Gastroesophageal sphincter (tissue), 3 donors: ENCODE data around the gene TSHZ3.

Source experiments
- CTCF ChIP-seq, 4 experiments: fragments of 200-600 bp in 2 of 4; fragments of 450-650 bp in 2 of 4; sonication (generic) in 1 of 4; IDR thresholded peaks; one replicate each; pipeline ENCODE4 v1.5.1; 2017 to 2019; ENCODE audit warnings: antibody characterized with exemption in 4 of 4, mild to moderate bottlenecking in 2 of 4, moderate library complexity in 2 of 4
- POLR2A ChIP-seq, 2 donors: fragments of 450-650 bp; IDR thresholded peaks; one replicate each; pipeline ENCODE4 v1.6.1; 2017; ENCODE audit warnings: antibody characterized with exemption in 2 of 2, mild to moderate bottlenecking in 2 of 2, moderate library complexity in 1 of 2

GRCh38 chr19:31334101-31334848, 15.0 kb downstream of the TSHZ3 start:
- TF ChIP-seq CTCF (IDR thresholded peaks at IDR 0.05): no peak
- no peak for TF ChIP-seq POLR2A (IDR thresholded peaks at IDR 0.05)
